Neuronal stem cell (in vitro differentiated cells): ENCODE measurements around the gene HBQ1.

Experiments
- DNase-seq: peaks from one replicate; pipeline ENCODE4 v3.0.0-alpha.2; 2013; ENCODE audit warnings: low spot score
- H2AFZ ChIP-seq: one replicate; pipeline ENCODE4 v1.6.1; 2013; ENCODE audit warnings: mild to moderate bottlenecking, low read length, inconsistent platforms
- H2AK5ac ChIP-seq: 2 replicates; pipeline ENCODE4 v1.6.1; 2013; ENCODE audit warnings: low read depth, mild to moderate bottlenecking, inconsistent platforms, low read length, moderate library complexity, mixed read lengths
- H2BK120ac ChIP-seq: 2 replicates; pipeline ENCODE4 v1.6.1; 2013; ENCODE audit warnings: low read depth, mild to moderate bottlenecking, inconsistent platforms, low read length, moderate library complexity, mixed read lengths
- H2BK12ac ChIP-seq: one replicate; pipeline ENCODE4 v1.6.1; 2013; ENCODE audit warnings: low read length, inconsistent platforms
- H2BK15ac ChIP-seq: 2 replicates; pipeline ENCODE4 v1.6.1; 2013; ENCODE audit warnings: mild to moderate bottlenecking, low read length, inconsistent platforms, mixed read lengths
- H2BK5ac ChIP-seq: one replicate; pipeline ENCODE4 v1.6.1; 2013; ENCODE audit warnings: inconsistent platforms, mild to moderate bottlenecking, low read length, moderate library complexity
- H3K14ac ChIP-seq: one replicate; pipeline ENCODE4 v1.6.1; 2013; ENCODE audit warnings: low read length, inconsistent platforms
- H3K18ac ChIP-seq: 2 replicates; pipeline ENCODE4 v1.6.1; 2013; ENCODE audit warnings: low read length, inconsistent platforms
- H3K23ac ChIP-seq: 2 replicates; pipeline ENCODE4 v1.6.1; 2013; ENCODE audit warnings: low read depth, mild to moderate bottlenecking, mixed read lengths, low read length, inconsistent platforms; ENCODE audit not compliant: poor library complexity
- H3K27ac ChIP-seq: replicated peaks from 3 replicates; pipeline ENCODE4 v1.5.1; 2013; ENCODE audit warnings: low read length, inconsistent platforms
- H3K27me3 ChIP-seq, 3 experiments: 2 replicates each; pipeline ENCODE4 v1.6.1; 2013; ENCODE audit warnings: low read length in 3 of 3, mild to moderate bottlenecking in 2 of 3, inconsistent platforms in 1 of 3, low read depth in 1 of 3, mixed read lengths in 1 of 3, moderate library complexity in 1 of 3; ENCODE audit not compliant: control insufficient read depth in 3 of 3, insufficient read depth in 3 of 3
- H3K36me3 ChIP-seq, 2 donors: replicated peaks in 1 of 2; 2 replicates each; pipeline ENCODE4 v1.6.1; 2013; ENCODE audit warnings: low read length in 2 of 2; ENCODE audit not compliant: control insufficient read depth in 2 of 2, insufficient read depth in 2 of 2
- H3K4ac ChIP-seq: 2 replicates; pipeline ENCODE4 v1.6.1; 2013; ENCODE audit warnings: inconsistent platforms, mild to moderate bottlenecking, low read length, moderate library complexity
- H3K4me1 ChIP-seq, 2 donors: 1 replicate in 1 of 2; 2 replicates in 1 of 2; pipeline ENCODE4 v1.6.1; 2013; ENCODE audit warnings: low read length in 2 of 2, low read depth in 1 of 2; ENCODE audit not compliant: control insufficient read depth in 2 of 2, insufficient read depth in 1 of 2
- H3K4me2 ChIP-seq: one replicate; pipeline ENCODE4 v1.6.1; 2013; ENCODE audit warnings: mild to moderate bottlenecking, low read length, inconsistent platforms; ENCODE audit not compliant: insufficient read depth, poor library complexity, severe bottlenecking
- H3K4me3 ChIP-seq, 2 donors: 2 replicates each; pipeline ENCODE4 v1.5.1; 2013; ENCODE audit warnings: low read length in 2 of 2, mild to moderate bottlenecking in 2 of 2, inconsistent platforms in 1 of 2, moderate library complexity in 1 of 2
- H3K79me1 ChIP-seq: one replicate; pipeline ENCODE4 v1.6.1; 2013; ENCODE audit warnings: low read depth, mild to moderate bottlenecking, inconsistent platforms, low read length, moderate library complexity
- H3K9ac ChIP-seq: one replicate; pipeline ENCODE4 v1.6.1; 2013; ENCODE audit warnings: mild to moderate bottlenecking, low read depth, low read length, inconsistent platforms; ENCODE audit not compliant: poor library complexity
- H3K9me3 ChIP-seq, 2 donors: replicated peaks in 1 of 2; 2 replicates each; pipeline versions ENCODE3 to v1.6.1; 2013; ENCODE audit warnings: low read length in 2 of 2, mild to moderate bottlenecking in 2 of 2, inconsistent platforms in 1 of 2, low read depth in 1 of 2, mixed read lengths in 1 of 2, moderate library complexity in 1 of 2; ENCODE audit not compliant: control insufficient read depth in 2 of 2, insufficient read depth in 1 of 2
- H4K8ac ChIP-seq: one replicate; pipeline ENCODE4 v1.6.1; 2013; ENCODE audit warnings: low read depth, mild to moderate bottlenecking, inconsistent platforms, low read length, moderate library complexity
- H4K91ac ChIP-seq: one replicate; pipeline ENCODE4 v1.6.1; 2013; ENCODE audit warnings: low read length, low read depth, mild to moderate bottlenecking, inconsistent platforms; ENCODE audit not compliant: poor library complexity
- WGBS, 2 donors: extraction: QIAGEN DNeasy Blood & Tissue Kit; methylation state at CpG; one replicate each; pipeline ENCODE4 v1.1.7; 2013; ENCODE audit warnings: missing lambda C conversion rate in 2 of 2, mixed read lengths in 1 of 2; ENCODE audit not compliant: insufficient read length in 2 of 2, insufficient replicate concordance in 1 of 2; ENCODE audit errors: extremely low coverage in 2 of 2; 5-methylcytosine and 5-hydroxymethylcytosine counted together

HBQ1 gene

GRCh38 chr16:166375-167121 lies 13.7 kb upstream of the HBQ1 start:
- Histone ChIP-seq H2BK12ac (no peak overlapping the region), H2BK120ac (no peak overlapping the region), H2AFZ (no peak overlapping the region), H3K36me3 (no peaks in the 10 kb centered on the region), H3K4me3 (no peak overlapping the region), H3K23ac (peak overlapping the region; percentile 43), H2BK5ac (no peak overlapping the region), H3K79me1 (no peaks in the 10 kb centered on the region), H3K27me3 (peaks cover 32 to 76% (median 66%) of the 10 kb centered on the region in 3 experiments), H3K4me2 (peak overlapping the region; percentile 11), H2BK15ac (no peak overlapping the region), H4K91ac (no peak overlapping the region), H3K9ac (no peak overlapping the region), H3K4ac (no peak overlapping the region), H4K8ac (no peak overlapping the region), H2AK5ac (peak overlapping the region; percentile 56), H3K4me1 (peaks cover 0 to 13% of the 10 kb centered on the region in 2 donors), H3K14ac (peak overlapping the region; percentile 71), H3K27ac (no peak overlapping the region), H3K18ac (peak overlapping the region; percentile 76), H3K9me3 (no peaks in the 10 kb centered on the region)
- no CpG with 5 or more reads among the region's 45 CpGs for WGBS, 2 donors
- DNase-seq, result no peak

GRCh38 chr16:167122-167690 lies 13.1 kb upstream of the HBQ1 start:
- Histone ChIP-seq H3K36me3 (no peaks in the 10 kb centered on the region), H3K79me1 (no peaks in the 10 kb centered on the region), H2BK15ac (no peak overlapping the region), H2AFZ (no peak overlapping the region), H3K4ac (no peak overlapping the region), H3K9me3 (no peaks in the 10 kb centered on the region), H3K4me2 (no peak overlapping the region), H3K27me3 (peaks cover 32 to 74% (median 70%) of the 10 kb centered on the region in 3 experiments), H3K9ac (no peak overlapping the region), H3K4me1 (peaks cover 0 to 13% of the 10 kb centered on the region in 2 donors), H3K4me3 (no peak overlapping the region), H2BK12ac (no peak overlapping the region), H3K18ac (no peak overlapping the region), H3K14ac (no peak overlapping the region), H3K27ac (no peak overlapping the region), H4K91ac (no peak overlapping the region), H4K8ac (no peak overlapping the region), H3K23ac (peak overlapping the region; percentile 65), H2BK120ac (no peak overlapping the region), H2AK5ac (no peak overlapping the region), H2BK5ac (no peak overlapping the region)
- DNase-seq, result no peak
- WGBS, 2 donors, result no CpG with 5 or more reads among the region's 11 CpGs

GRCh38 chr16:168424-168823 lies 11.8 kb upstream of the HBQ1 start:
- Histone ChIP-seq H3K27me3 (peaks cover 32 to 71% (median 68%) of the 10 kb centered on the region in 3 experiments), H3K18ac (no peak overlapping the region)
- WGBS, 2 donors, result no CpG with 5 or more reads among the region's 6 CpGs

GRCh38 chr16:169014-169413 lies 11.2 kb upstream of the HBQ1 start:
- H2BK12ac ChIP-seq, result no peak overlapping the region
- H3K14ac ChIP-seq, result peak overlapping the region; percentile 71
- no peak for DNase-seq
- no peak overlapping the region for H4K8ac ChIP-seq
- H3K4me2 ChIP-seq, result no peak overlapping the region
- H3K18ac ChIP-seq, result no peak overlapping the region
- H3K36me3 ChIP-seq, result no peaks in the 10 kb centered on the region
- no peak overlapping the region for H3K9ac ChIP-seq
- H4K91ac ChIP-seq, result no peak overlapping the region
- H3K79me1 ChIP-seq, result no peaks in the 10 kb centered on the region
- H3K4ac ChIP-seq, result peak overlapping the region; percentile 53
- no peak overlapping the region for H3K4me3 ChIP-seq
- no CpG with 5 or more reads among the region's 3 CpGs for WGBS, 2 donors
- no peak overlapping the region for H2BK5ac ChIP-seq
- peak overlapping the region; percentile 43 for H3K23ac ChIP-seq
- H2BK120ac ChIP-seq, result no peak overlapping the region
- no peak overlapping the region for H2AK5ac ChIP-seq
- H3K9me3 ChIP-seq, result no peaks in the 10 kb centered on the region
- H3K27ac ChIP-seq, result no peak overlapping the region
- peaks cover 32 to 74% (median 68%) of the 10 kb centered on the region in 3 experiments for H3K27me3 ChIP-seq
- H3K4me1 ChIP-seq, result peaks cover 0 to 13% of the 10 kb centered on the region in 2 donors
- H2AFZ ChIP-seq, result no peak overlapping the region
- no peak overlapping the region for H2BK15ac ChIP-seq

More at GRCh38 chr16:168424-168823, 11.8 kb upstream of the HBQ1 start:
- no peak overlapping the region for H3K9ac ChIP-seq
- no peak overlapping the region for H2BK120ac ChIP-seq
- H2BK12ac ChIP-seq, result no peak overlapping the region
- no peak overlapping the region for H3K4me3 ChIP-seq
- no peak overlapping the region for H2AFZ ChIP-seq
- no peak overlapping the region for H4K91ac ChIP-seq
- H3K9me3 ChIP-seq, result no peaks in the 10 kb centered on the region
- no peak overlapping the region for H4K8ac ChIP-seq
- H3K23ac ChIP-seq, result peak overlapping the region; percentile 43
- H3K79me1 ChIP-seq, result no peaks in the 10 kb centered on the region
- H2BK15ac ChIP-seq, result no peak overlapping the region
- H2BK5ac ChIP-seq, result peak overlapping the region; percentile 24
- DNase-seq, result no peak
- H3K27ac ChIP-seq, result no peak overlapping the region
- H3K4me2 ChIP-seq, result no peak overlapping the region
- no peak overlapping the region for H3K4ac ChIP-seq
- H3K14ac ChIP-seq, result no peak overlapping the region
- H3K36me3 ChIP-seq, result no peaks in the 10 kb centered on the region
- H3K4me1 ChIP-seq, result peaks cover 0 to 13% of the 10 kb centered on the region in 2 donors
- H2AK5ac ChIP-seq, result no peak overlapping the region
